ENCODE data around the gene GDPD4. TPM values are rescaled to one million over a fixed set of nuclear protein-coding genes. Genes with fewer than 3 reads are reported as not detected.

The GDPD4 gene
- total RNA-seq, 1 donor: not detected

- TF ChIP-seq, protein P1, sequence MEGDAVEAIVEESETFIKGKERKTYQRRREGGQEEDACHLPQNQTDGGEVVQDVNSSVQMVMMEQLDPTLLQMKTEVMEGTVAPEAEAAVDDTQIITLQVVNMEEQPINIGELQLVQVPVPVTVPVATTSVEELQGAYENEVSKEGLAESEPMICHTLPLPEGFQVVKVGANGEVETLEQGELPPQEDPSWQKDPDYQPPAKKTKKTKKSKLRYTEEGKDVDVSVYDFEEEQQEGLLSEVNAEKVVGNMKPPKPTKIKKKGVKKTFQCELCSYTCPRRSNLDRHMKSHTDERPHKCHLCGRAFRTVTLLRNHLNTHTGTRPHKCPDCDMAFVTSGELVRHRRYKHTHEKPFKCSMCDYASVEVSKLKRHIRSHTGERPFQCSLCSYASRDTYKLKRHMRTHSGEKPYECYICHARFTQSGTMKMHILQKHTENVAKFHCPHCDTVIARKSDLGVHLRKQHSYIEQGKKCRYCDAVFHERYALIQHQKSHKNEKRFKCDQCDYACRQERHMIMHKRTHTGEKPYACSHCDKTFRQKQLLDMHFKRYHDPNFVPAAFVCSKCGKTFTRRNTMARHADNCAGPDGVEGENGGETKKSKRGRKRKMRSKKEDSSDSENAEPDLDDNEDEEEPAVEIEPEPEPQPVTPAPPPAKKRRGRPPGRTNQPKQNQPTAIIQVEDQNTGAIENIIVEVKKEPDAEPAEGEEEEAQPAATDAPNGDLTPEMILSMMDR (IDR thresholded peaks at IDR 0.05; ENCODE audit: insufficient read depth, low read length): no peak
- DNase-seq (ENCODE audit: low read depth): no peak
- H3K4me3 ChIP-seq (ENCODE audit: low read depth, low read length): no peak overlapping the region
Measured at GRCh38 chr11:77175869-77176539, 125.5 kb downstream of the GDPD4 start.

GRCh38 chr11:77175021-77175842, 126.3 kb downstream of the GDPD4 start:
- no peak for DNase-seq (ENCODE audit: low read depth)
- TF ChIP-seq, protein P1 (IDR thresholded peaks at IDR 0.05; ENCODE audit: insufficient read depth, low read length): no peak
- no peak overlapping the region for H3K4me3 ChIP-seq (ENCODE audit: low read depth, low read length)

DNA sequence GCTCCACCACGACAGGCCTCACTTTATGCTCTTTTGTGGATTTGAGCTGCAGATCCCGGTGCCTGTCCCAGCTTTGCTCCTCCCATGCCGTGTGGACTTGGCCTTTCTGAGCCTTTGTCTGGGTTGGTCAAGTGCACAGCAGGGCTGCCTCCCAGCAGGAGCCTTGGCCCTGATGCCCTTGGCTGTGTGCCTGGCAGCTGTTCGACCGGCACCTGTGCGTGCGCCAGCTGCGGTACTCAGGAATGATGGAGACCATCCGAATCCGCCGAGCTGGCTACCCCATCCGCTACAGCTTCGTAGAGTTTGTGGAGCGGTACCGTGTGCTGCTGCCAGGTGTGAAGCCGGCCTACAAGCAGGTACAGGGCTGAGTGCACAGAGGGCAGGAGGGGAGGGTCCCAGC, 126.9 kb downstream of the GDPD4 start:
- DNase-seq (ENCODE audit: low read depth): no peak
- no peak overlapping the region for H3K4me3 ChIP-seq (ENCODE audit: low read depth, low read length)
- TF ChIP-seq, protein P1 (IDR thresholded peaks at IDR 0.05; ENCODE audit: insufficient read depth, low read length): no peak

GRCh38 chr11:77173494-77173893, 128.0 kb downstream of the GDPD4 start:
- DNase-seq (ENCODE audit: low read depth): no peak
- TF ChIP-seq, protein P1 (IDR thresholded peaks at IDR 0.05; ENCODE audit: insufficient read depth, low read length): no peak
- H3K4me3 ChIP-seq (ENCODE audit: low read depth, low read length): no peak overlapping the region

DNA sequence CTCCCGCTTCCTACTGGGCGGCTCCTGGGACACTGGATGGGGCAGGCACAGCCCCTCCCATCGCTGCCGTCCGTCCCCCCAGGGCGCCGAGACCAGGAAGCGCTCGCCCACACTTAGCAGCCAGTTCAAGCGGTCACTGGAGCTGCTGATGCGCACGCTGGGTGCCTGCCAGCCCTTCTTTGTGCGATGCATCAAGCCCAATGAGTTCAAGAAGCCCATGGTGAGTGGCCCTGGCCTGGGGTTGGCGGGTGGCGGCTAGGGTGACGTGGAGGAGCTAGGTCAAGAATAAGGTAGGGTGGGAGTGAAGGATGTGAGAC, 128.9 kb downstream of the GDPD4 start:
- TF ChIP-seq, protein P1 (IDR thresholded peaks at IDR 0.05; ENCODE audit: insufficient read depth, low read length): no peak
- no peak for DNase-seq (ENCODE audit: low read depth)

GRCh38 chr11:77171885-77172665, 129.4 kb downstream of the GDPD4 start:
- no peak for DNase-seq (ENCODE audit: low read depth)
- TF ChIP-seq, protein P1 (IDR thresholded peaks at IDR 0.05; ENCODE audit: insufficient read depth, low read length): no peak
- H3K4me3 ChIP-seq (ENCODE audit: low read depth, low read length): no peak overlapping the region

More for the DNA sequence above, 128.9 kb downstream of the GDPD4 start:
- no peak overlapping the region for H3K4me3 ChIP-seq (ENCODE audit: low read depth, low read length)

Measured in fibroblast of the aortic adventitia (primary cell).